ENCODE measurements around the gene STX3. TPM values are rescaled to one million over a fixed set of nuclear protein-coding genes. Genes with fewer than 3 reads are reported as not detected.

Gene STX3
- total RNA-seq, 2 donors from 2014 or later: 25.7 to 32.2 TPM

DNA sequence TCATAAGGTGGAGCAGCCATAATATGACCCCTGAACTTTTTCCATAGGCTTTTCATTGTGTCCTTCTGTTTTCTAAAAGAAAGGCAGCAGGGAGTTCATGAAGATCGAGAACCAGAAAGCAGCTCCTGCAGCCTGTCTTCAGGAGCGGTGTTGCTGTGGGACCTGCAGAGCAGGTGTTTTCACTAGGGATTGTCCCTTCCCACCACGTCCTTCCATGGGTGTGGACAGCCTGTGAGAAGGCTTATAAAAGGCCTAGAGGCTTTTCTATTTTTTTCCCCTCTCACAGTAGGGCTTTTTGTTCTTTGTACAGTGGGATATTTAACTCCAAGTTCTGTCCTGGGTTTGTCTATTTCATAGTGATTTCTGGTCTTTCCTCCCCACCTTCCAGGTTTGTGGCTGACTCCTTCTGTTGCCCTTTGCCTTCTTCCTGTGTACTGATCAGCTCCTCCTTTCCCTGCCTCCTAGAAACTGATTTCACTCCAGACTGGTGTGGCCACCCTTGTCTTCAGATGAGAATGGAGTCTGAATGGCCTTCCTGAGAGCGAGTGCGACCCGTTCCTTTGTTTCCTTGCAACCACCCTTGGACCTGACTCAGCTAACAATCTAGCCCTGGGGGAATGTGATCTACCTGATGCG is 45.3 kb downstream of the STX3 start:
- H3K9me3 ChIP-seq: no peaks in the 10 kb centered on the region
- no peak for DNase-seq (ENCODE audit: low spot score)
- H3K27ac ChIP-seq: no peak overlapping the region
- H3K27me3 ChIP-seq (replicated peaks; ENCODE audit: insufficient read depth): no peaks in the 10 kb centered on the region
- TF ChIP-seq, protein P1, sequence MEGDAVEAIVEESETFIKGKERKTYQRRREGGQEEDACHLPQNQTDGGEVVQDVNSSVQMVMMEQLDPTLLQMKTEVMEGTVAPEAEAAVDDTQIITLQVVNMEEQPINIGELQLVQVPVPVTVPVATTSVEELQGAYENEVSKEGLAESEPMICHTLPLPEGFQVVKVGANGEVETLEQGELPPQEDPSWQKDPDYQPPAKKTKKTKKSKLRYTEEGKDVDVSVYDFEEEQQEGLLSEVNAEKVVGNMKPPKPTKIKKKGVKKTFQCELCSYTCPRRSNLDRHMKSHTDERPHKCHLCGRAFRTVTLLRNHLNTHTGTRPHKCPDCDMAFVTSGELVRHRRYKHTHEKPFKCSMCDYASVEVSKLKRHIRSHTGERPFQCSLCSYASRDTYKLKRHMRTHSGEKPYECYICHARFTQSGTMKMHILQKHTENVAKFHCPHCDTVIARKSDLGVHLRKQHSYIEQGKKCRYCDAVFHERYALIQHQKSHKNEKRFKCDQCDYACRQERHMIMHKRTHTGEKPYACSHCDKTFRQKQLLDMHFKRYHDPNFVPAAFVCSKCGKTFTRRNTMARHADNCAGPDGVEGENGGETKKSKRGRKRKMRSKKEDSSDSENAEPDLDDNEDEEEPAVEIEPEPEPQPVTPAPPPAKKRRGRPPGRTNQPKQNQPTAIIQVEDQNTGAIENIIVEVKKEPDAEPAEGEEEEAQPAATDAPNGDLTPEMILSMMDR (IDR thresholded peaks at IDR 0.05): no peak
- peaks cover 0 to 4% of the 10 kb centered on the region in 2 donors for H3K4me1 ChIP-seq (ENCODE audit: control insufficient read depth in 1 of 2, low read depth in 2 of 2)
- no peak overlapping the region for H3K4me3 ChIP-seq
- no peak for ATAC-seq (ENCODE audit: insufficient number of reproducible peaks, low FRiP score, low read depth)
- H3K36me3 ChIP-seq: peaks cover 24% of the 10 kb centered on the region

DNA sequence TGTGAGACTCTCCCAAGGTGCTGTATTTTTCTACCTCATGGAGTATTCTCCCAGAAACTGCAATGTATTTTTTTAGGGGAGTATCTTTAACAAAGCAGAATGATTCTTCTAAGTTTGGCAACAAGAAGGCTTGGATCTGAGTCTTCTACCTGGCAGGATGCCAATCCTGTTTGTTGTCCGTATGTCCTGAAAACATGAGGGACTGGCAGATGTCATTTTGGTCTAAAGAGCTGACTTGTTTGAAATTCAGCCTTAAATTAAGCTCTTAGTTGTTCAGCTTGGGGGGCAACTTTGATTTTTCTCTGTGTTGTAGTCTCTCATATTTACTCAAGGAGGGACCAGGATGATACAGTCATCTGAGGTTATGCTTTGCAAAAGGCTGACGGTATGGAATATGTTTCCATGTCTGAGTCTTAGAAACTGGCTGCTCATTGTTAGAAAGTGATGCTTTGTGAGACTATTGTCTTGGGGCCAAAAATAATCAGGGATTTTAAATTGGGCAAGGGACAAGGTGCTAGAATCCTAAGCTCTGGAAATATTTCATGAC is 46.1 kb downstream of the STX3 start:
- no peak overlapping the region for H3K4me3 ChIP-seq
- peaks cover 0 to 4% of the 10 kb centered on the region in 2 donors for H3K4me1 ChIP-seq (ENCODE audit: control insufficient read depth in 1 of 2, low read depth in 2 of 2)
- DNase-seq (ENCODE audit: low spot score) (no peak), ATAC-seq (ENCODE audit: insufficient number of reproducible peaks, low FRiP score, low read depth) (no peak)
- no peak overlapping the region for H3K27ac ChIP-seq
- no peaks in the 10 kb centered on the region for H3K9me3 ChIP-seq
- TF ChIP-seq, protein P1 (IDR thresholded peaks at IDR 0.05): no peak
- H3K36me3 ChIP-seq: peaks cover 20% of the 10 kb centered on the region
- no peaks in the 10 kb centered on the region for H3K27me3 ChIP-seq (replicated peaks; ENCODE audit: insufficient read depth)

DNA sequence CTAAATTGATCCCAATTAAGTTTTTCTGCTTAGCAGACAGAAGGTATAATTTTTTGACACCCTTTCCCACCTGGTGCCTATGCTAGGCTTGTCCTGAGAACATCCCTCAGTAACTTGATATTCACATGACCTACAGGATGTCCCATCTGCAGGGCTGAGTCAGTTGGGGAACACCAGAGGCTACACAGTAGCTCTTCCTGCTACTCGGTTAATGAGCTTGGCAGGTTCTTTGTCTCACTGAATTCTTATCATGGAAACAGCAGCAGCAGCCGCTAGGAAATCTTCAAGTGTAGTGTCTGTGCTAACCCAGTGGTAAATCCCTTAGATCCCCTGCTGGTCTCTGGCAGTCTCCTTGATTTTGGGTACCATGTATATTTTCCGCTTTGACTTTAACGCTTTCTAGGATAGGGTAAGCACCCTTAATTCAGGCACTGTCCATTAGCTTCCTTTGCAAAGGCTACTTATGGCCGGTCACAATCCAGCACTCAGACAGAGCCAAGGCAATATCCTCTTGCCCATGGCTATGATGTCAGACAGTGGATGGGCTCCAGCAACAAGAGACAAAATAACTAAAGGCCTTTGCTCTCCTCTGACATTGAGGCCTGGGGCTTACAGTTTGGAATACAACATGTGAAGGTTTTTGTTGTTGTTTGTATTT is 46.9 kb downstream of the STX3 start:
- TF ChIP-seq, protein P1 (IDR thresholded peaks at IDR 0.05): no peak
- DNase-seq (ENCODE audit: low spot score) (no peak), ATAC-seq (ENCODE audit: insufficient number of reproducible peaks, low FRiP score, low read depth) (peak; percentile 78)
- Histone ChIP-seq H3K36me3 (peaks cover 23% of the 10 kb centered on the region), H3K9me3 (no peaks in the 10 kb centered on the region), H3K4me3 (no peak overlapping the region), H3K4me1 (ENCODE audit: control insufficient read depth in 1 of 2, low read depth in 2 of 2) (peaks cover 0 to 4% of the 10 kb centered on the region in 2 donors), H3K27ac (peak overlapping the region; percentile 19 to 33), H3K27me3 (replicated peaks; ENCODE audit: insufficient read depth) (no peaks in the 10 kb centered on the region)

DNA sequence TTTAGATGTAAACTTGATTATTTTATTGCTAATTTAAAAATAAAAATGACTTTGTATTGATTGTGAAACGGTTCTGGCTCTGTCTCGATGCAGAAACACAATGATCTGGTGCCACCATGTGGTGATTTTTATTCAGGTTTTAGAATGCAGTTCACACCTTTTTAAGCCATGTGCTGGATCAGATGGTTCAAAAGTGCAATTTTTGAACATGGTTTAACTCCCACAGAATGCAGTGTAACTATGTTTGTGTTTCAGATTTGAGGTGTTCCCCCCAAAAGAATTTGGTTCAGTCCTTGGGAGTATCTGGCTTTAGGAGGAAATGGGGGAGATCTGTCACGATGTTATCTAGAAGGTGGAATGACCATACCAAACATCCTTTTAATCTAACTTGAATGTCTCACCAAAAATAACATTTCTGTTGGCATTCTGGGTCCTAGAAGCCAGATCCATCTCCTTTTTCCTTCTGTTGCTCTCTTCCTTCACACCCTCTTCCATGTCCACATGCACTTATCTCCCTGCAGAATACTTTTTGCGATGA is 47.5 kb downstream of the STX3 start:
- Histone ChIP-seq H3K27ac (no peak overlapping the region), H3K4me3 (no peak overlapping the region), H3K27me3 (replicated peaks; ENCODE audit: insufficient read depth) (no peaks in the 10 kb centered on the region), H3K9me3 (no peaks in the 10 kb centered on the region), H3K4me1 (ENCODE audit: control insufficient read depth in 1 of 2, low read depth in 2 of 2) (peaks cover 0 to 4% of the 10 kb centered on the region in 2 donors), H3K36me3 (peaks cover 17% of the 10 kb centered on the region)
- ATAC-seq (ENCODE audit: insufficient number of reproducible peaks, low FRiP score, low read depth): peak; percentile 76
- TF ChIP-seq, protein P1 (IDR thresholded peaks at IDR 0.05): peak; percentile 60
- no peak for DNase-seq (ENCODE audit: low spot score)

DNA sequence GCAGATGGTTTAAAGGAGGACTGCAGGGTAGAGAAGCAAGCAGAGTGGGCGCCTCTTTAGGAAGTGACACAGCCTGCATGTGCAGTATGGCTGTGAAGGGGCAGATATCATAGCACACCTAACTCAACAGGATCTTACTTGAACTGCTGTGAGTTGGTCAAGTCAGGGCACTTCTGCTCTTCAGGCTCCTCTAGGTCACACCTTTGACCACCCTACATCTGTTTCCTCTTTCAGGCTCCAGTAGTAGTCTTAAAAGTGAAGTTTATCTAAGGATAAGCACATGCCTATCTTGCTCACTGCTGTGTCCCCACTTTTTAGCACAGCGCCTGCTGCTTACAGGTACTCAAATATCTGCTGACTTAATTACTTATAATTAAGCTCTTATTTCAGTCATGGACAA is 48.9 kb downstream of the STX3 start:
- H3K36me3 ChIP-seq: peaks cover 14% of the 10 kb centered on the region
- no peak overlapping the region for H3K27ac ChIP-seq
- peaks cover 0 to 4% of the 10 kb centered on the region in 2 donors for H3K4me1 ChIP-seq (ENCODE audit: control insufficient read depth in 1 of 2, low read depth in 2 of 2)
- ATAC-seq (ENCODE audit: insufficient number of reproducible peaks, low FRiP score, low read depth) (no peak), DNase-seq (ENCODE audit: low spot score) (no peak)
- no peaks in the 10 kb centered on the region for H3K9me3 ChIP-seq
- TF ChIP-seq, protein P1 (IDR thresholded peaks at IDR 0.05): no peak
- no peak overlapping the region for H3K4me3 ChIP-seq
- H3K27me3 ChIP-seq (replicated peaks; ENCODE audit: insufficient read depth): no peaks in the 10 kb centered on the region

Measured in thoracic aorta (tissue), 2 donors.